ENCODE data around the gene UFM1. TPM values are rescaled to one million over a fixed set of nuclear protein-coding genes. Genes with fewer than 3 reads are reported as not detected.

The UFM1 gene
- total RNA-seq, 1 experiment from 2014 or later, result 33.9 TPM

GRCh38 chr13:38399535-38399934 is 49.9 kb downstream of the UFM1 start:
- POLR2A ChIA-PET, result interaction anchor here (0.8 kb wide), 1 partner anchor 33 kb away, joined by 3 read pairs; no protein-coding TSS in a partner anchor
- CTCF ChIA-PET, result no interaction called here
- Histone ChIP-seq H3K4me3 (replicated peaks in 1 of 2; ENCODE audit: low read depth in 1 of 2, low read length in 2 of 2) (no peak overlapping the region), H3K36me3 (ENCODE audit: control insufficient read depth in 1 of 2, insufficient read depth in 2 of 2, low read length in 2 of 2) (no peaks in the 10 kb centered on the region), H3K27me3 (ENCODE audit: insufficient read depth, low read length) (no peaks in the 10 kb centered on the region), H2AFZ (ENCODE audit: low read depth, low read length, poor library complexity, severe bottlenecking) (no peak overlapping the region), H3K9me3 (ENCODE audit: control insufficient read depth in 1 of 2, insufficient read depth in 1 of 2, low read depth in 1 of 2, low read length in 2 of 2) (no peaks in the 10 kb centered on the region), H3K9ac (ENCODE audit: low read length) (no peak overlapping the region), H3K9me2 (ENCODE audit: insufficient read depth) (no peaks in the 10 kb centered on the region), H3K27ac (ENCODE audit: low read depth, low read length) (no peak overlapping the region), H3K4me1 (ENCODE audit: control insufficient read depth in 1 of 2, insufficient read depth in 2 of 2, low read length in 2 of 2) (no peaks in the 10 kb centered on the region), H4K20me1 (ENCODE audit: insufficient read depth) (no peaks in the 10 kb centered on the region), H3K79me2 (ENCODE audit: insufficient read depth, low read length) (no peaks in the 10 kb centered on the region), H3K4me2 (ENCODE audit: low read length) (no peak overlapping the region)
- no TSS peak for BruUV-seq (replicated peaks)
- DNase-seq (ENCODE audit: low read depth, low spot score) (no peak), ATAC-seq (no peak)
- no peak for TF ChIP-seq JUND (IDR thresholded peaks at IDR 0.05)
- TF ChIP-seq ZFX (IDR thresholded peaks at IDR 0.05), result no peak
- TF ChIP-seq POLR2A (IDR thresholded peaks at IDR 0.05; ENCODE audit: borderline replicate concordance, extremely low read depth, insufficient read depth, insufficient read length), result no peak
- TF ChIP-seq ATF3 (IDR thresholded peaks at IDR 0.05), result no peak
- no peak for TF ChIP-seq CEBPB (IDR thresholded peaks at IDR 0.05; ENCODE audit: low read depth)
- TF ChIP-seq YY1 (IDR thresholded peaks at IDR 0.05; ENCODE audit: extremely low read depth, insufficient replicate concordance, low read depth, low read length), result no peak
- TF ChIP-seq EZH2 (IDR thresholded peaks at IDR 0.05), result no peak
- TF ChIP-seq EZH2phosphoT487 (IDR thresholded peaks at IDR 0.05; ENCODE audit: borderline replicate concordance), result no peak
- TF ChIP-seq FOSL1 (IDR thresholded peaks at IDR 0.05; ENCODE audit: low read depth), result no peak
- intact Hi-C loops (cut with micrococcal nuclease), result no loop called here
- RAD21 ChIA-PET (ENCODE audit: low non-redundant PET in 1 of 2, low total read pairs in 2 of 2, uncharacterized antibody in 2 of 2, unreplicated experiment in 2 of 2), result no interaction called here

GRCh38 chr13:38401276-38401675 is 51.6 kb downstream of the UFM1 start:
- Histone ChIP-seq H2AFZ (ENCODE audit: low read depth, low read length, poor library complexity, severe bottlenecking) (no peak overlapping the region), H4K20me1 (ENCODE audit: insufficient read depth) (no peaks in the 10 kb centered on the region), H3K27me3 (ENCODE audit: insufficient read depth, low read length) (no peaks in the 10 kb centered on the region), H3K9me2 (ENCODE audit: insufficient read depth) (no peaks in the 10 kb centered on the region), H3K4me2 (ENCODE audit: low read length) (no peak overlapping the region), H3K9me3 (ENCODE audit: control insufficient read depth in 1 of 2, insufficient read depth in 1 of 2, low read depth in 1 of 2, low read length in 2 of 2) (no peaks in the 10 kb centered on the region), H3K4me3 (replicated peaks in 1 of 2; ENCODE audit: low read depth in 1 of 2, low read length in 2 of 2) (no peak overlapping the region), H3K79me2 (ENCODE audit: insufficient read depth, low read length) (no peaks in the 10 kb centered on the region), H3K36me3 (ENCODE audit: control insufficient read depth in 1 of 2, insufficient read depth in 2 of 2, low read length in 2 of 2) (no peaks in the 10 kb centered on the region), H3K4me1 (ENCODE audit: control insufficient read depth in 1 of 2, insufficient read depth in 2 of 2, low read length in 2 of 2) (no peaks in the 10 kb centered on the region), H3K27ac (ENCODE audit: low read depth, low read length) (no peak overlapping the region), H3K9ac (ENCODE audit: low read length) (no peak overlapping the region)
- TF ChIP-seq ZBTB33 (IDR thresholded peaks at IDR 0.05; ENCODE audit: extremely low read depth, insufficient replicate concordance, low read length) (no peak), EZH2 (IDR thresholded peaks at IDR 0.05) (no peak), SIN3A (IDR thresholded peaks at IDR 0.05; ENCODE audit: low read depth) (no peak), MAX (IDR thresholded peaks at IDR 0.05) (no peak), JUND (IDR thresholded peaks at IDR 0.05) (no peak), ZFX (IDR thresholded peaks at IDR 0.05) (no peak), TCF7L2 (IDR thresholded peaks at IDR 0.05; ENCODE audit: borderline replicate concordance, extremely low read depth, insufficient read depth, insufficient read length) (no peak), EZH2phosphoT487 (IDR thresholded peaks at IDR 0.05; ENCODE audit: borderline replicate concordance) (no peak), ATF3 (IDR thresholded peaks at IDR 0.05) (no peak), CBX3 (IDR thresholded peaks at IDR 0.05; ENCODE audit: low read depth) (no peak), ELF1 (IDR thresholded peaks at IDR 0.05; ENCODE audit: borderline replicate concordance, low read depth) (no peak), POLR2A (IDR thresholded peaks at IDR 0.05; ENCODE audit: borderline replicate concordance, extremely low read depth, insufficient read depth, insufficient read length) (no peak), RAD21 (IDR thresholded peaks at IDR 0.05; ENCODE audit: low read depth) (no peak)
- BruUV-seq (replicated peaks), result no TSS peak
- ChIA-PET RAD21 (ENCODE audit: low non-redundant PET in 1 of 2, low total read pairs in 2 of 2, uncharacterized antibody in 2 of 2, unreplicated experiment in 2 of 2) (no interaction called here), POLR2A (no interaction called here), CTCF (no interaction called here)
- ATAC-seq (no peak), DNase-seq (ENCODE audit: low read depth, low spot score) (no peak)
- intact Hi-C loops (cut with micrococcal nuclease), result no loop called here

All from HCT116 (cell line).